OCI-LY7 (cell line): Measurements from ENCODE around the gene RAB6C.
"Not testable (repeated sequence)": the region's sequence is repeated elsewhere in the genome, so short reads cannot be mapped to it uniquely, and the experiment has no call there.

Source experiments
- CTCF ChIP-seq: fragments of 200-600 bp; sonication (generic); conservative IDR thresholded peaks from 2 replicates; pipeline ENCODE4 v1.5.1; 2014; ENCODE audit warnings: mild to moderate bottlenecking, antibody characterized with exemption, low read length, moderate library complexity, mixed read lengths
- EZH2phosphoT487 ChIP-seq: fragments of 200-600 bp; sonication (generic); IDR thresholded peaks from 2 replicates; pipeline ENCODE4 v1.6.1; 2018; ENCODE audit warnings: low read depth, borderline replicate concordance, mild to moderate bottlenecking, mixed run types, antibody characterized with exemption, low read length, moderate library complexity, mixed read lengths

GRCh38 chr2:129992415-129993006 lies 13.0 kb downstream of the RAB6C start:
- TF ChIP-seq CTCF, EZH2phosphoT487: not testable (repeated sequence)
